ENCODE results near the gene ARHGEF2. TPM values are rescaled to one million over a fixed set of nuclear protein-coding genes. Genes with fewer than 3 reads are reported as not detected.

The ARHGEF2 gene
- total and polyA plus RNA-seq, 9 of the 15 experiments (the other 6 are each of a cell fraction or from before 2014, with no cell fraction given), result 7.1 to 162 (median 62.2) TPM

DNA sequence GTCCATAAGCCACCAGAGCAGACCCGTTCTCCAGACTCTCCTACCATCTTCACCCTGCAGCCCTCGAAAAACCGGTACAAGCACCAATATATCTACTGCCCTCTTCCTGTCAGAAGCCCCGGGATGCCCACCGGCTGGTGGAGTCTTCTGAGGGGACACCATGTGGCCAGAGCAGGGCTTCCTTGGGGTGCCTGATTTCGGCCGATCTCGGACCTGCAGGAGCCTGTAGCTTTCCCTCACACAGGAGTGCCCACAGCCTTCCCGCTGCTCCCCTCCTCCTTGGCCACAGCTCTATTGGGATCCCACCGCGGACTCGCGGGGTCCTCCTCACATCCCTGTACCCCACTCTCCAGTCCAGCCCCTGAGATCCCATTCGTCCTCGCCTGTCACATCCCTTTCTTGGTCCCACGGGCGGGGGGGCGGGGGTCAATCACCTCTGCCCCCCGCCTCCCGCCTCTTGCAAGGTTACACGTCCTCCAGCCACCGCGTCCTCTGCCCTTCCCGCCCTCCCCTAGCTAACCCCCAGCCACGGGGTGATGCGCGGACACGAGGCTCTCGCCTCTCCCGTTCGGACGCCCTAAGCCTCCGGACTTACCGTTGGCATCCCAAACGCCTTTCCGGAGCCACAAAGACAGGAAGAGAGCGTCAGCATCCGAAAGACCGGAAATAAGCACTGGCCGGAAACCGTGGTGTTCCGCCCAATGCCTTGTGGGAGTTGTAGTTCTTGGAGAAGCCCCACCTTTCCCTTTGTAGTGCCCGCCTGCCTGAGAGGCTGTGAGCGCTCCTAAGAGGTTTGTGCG is 42.1 kb upstream of the ARHGEF2 start, which contains the start of gene SSR2 (continued):
- TF ChIP-seq ZNF263 (CRISPR knock-in tag; IDR thresholded peaks at IDR 0.05; ENCODE audit: borderline replicate concordance), result no peak
- TF ChIP-seq, protein P1, sequence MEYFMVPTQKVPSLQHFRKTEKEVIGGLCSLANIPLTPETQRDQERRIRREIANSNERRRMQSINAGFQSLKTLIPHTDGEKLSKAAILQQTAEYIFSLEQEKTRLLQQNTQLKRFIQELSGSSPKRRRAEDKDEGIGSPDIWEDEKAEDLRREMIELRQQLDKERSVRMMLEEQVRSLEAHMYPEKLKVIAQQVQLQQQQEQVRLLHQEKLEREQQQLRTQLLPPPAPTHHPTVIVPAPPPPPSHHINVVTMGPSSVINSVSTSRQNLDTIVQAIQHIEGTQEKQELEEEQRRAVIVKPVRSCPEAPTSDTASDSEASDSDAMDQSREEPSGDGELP (CRISPR knock-in tag; IDR thresholded peaks at IDR 0.05; ENCODE audit: borderline replicate concordance), result peak; percentile 39; the same call in 1 of the 2 replicates
- TF ChIP-seq, protein P2, sequence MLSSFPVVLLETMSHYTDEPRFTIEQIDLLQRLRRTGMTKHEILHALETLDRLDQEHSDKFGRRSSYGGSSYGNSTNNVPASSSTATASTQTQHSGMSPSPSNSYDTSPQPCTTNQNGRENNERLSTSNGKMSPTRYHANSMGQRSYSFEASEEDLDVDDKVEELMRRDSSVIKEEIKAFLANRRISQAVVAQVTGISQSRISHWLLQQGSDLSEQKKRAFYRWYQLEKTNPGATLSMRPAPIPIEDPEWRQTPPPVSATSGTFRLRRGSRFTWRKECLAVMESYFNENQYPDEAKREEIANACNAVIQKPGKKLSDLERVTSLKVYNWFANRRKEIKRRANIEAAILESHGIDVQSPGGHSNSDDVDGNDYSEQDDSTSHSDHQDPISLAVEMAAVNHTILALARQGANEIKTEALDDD (IDR thresholded peaks at IDR 0.05), result no peak
- no peak for TF ChIP-seq ZNF695 (CRISPR knock-in tag; IDR thresholded peaks at IDR 0.05)
- TF ChIP-seq TFAM (CRISPR knock-in tag; conservative IDR thresholded peaks at IDR 0.05), result no peak
- TF ChIP-seq COPS2 (conservative IDR thresholded peaks at IDR 0.05), result no peak
- TF ChIP-seq EP400 (IDR thresholded peaks at IDR 0.05), result peak; percentile 87
- no peak for TF ChIP-seq SMAD3 (CRISPR knock-in tag; conservative IDR thresholded peaks at IDR 0.05)
- TF ChIP-seq DPF2 (IDR thresholded peaks at IDR 0.05), result no peak
- TF ChIP-seq, protein P3, sequence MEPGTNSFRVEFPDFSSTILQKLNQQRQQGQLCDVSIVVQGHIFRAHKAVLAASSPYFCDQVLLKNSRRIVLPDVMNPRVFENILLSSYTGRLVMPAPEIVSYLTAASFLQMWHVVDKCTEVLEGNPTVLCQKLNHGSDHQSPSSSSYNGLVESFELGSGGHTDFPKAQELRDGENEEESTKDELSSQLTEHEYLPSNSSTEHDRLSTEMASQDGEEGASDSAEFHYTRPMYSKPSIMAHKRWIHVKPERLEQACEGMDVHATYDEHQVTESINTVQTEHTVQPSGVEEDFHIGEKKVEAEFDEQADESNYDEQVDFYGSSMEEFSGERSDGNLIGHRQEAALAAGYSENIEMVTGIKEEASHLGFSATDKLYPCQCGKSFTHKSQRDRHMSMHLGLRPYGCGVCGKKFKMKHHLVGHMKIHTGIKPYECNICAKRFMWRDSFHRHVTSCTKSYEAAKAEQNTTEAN (CRISPR knock-in tag; IDR thresholded peaks at IDR 0.05), result no peak
- TF ChIP-seq HNRNPUL1 (IDR thresholded peaks at IDR 0.05; ENCODE audit: low read length), result no peak
- TF ChIP-seq, protein P4, sequence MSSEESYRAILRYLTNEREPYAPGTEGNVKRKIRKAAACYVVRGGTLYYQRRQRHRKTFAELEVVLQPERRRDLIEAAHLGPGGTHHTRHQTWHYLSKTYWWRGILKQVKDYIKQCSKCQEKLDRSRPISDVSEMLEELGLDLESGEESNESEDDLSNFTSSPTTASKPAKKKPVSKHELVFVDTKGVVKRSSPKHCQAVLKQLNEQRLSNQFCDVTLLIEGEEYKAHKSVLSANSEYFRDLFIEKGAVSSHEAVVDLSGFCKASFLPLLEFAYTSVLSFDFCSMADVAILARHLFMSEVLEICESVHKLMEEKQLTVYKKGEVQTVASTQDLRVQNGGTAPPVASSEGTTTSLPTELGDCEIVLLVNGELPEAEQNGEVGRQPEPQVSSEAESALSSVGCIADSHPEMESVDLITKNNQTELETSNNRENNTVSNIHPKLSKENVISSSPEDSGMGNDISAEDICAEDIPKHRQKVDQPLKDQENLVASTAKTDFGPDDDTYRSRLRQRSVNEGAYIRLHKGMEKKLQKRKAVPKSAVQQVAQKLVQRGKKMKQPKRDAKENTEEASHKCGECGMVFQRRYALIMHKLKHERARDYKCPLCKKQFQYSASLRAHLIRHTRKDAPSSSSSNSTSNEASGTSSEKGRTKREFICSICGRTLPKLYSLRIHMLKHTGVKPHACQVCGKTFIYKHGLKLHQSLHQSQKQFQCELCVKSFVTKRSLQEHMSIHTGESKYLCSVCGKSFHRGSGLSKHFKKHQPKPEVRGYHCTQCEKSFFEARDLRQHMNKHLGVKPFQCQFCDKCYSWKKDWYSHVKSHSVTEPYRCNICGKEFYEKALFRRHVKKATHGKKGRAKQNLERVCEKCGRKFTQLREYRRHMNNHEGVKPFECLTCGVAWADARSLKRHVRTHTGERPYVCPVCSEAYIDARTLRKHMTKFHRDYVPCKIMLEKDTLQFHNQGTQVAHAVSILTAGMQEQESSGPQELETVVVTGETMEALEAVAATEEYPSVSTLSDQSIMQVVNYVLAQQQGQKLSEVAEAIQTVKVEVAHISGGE (CRISPR knock-in tag; IDR thresholded peaks at IDR 0.05), result peak in 1 of 3 experiments; percentile 80; a peak in 2 of 6 replicates
- no peak for TF ChIP-seq NFATC3 (IDR thresholded peaks at IDR 0.05)
- no peak for TF ChIP-seq DNMT1 (IDR thresholded peaks at IDR 0.05)
- no peak for TF ChIP-seq ESRRB (CRISPR knock-in tag; IDR thresholded peaks at IDR 0.05; ENCODE audit: borderline replicate concordance)
- no peak for TF ChIP-seq NUFIP1 (IDR thresholded peaks at IDR 0.05; ENCODE audit: partially characterized antibody)
- TF ChIP-seq TAF15 (IDR thresholded peaks at IDR 0.05; ENCODE audit: low read depth, low read length), result no peak
- no peak for TF ChIP-seq ZNF76 (CRISPR knock-in tag; IDR thresholded peaks at IDR 0.05; ENCODE audit: borderline replicate concordance)
- no peak for TF ChIP-seq ZNF586 (CRISPR knock-in tag; conservative IDR thresholded peaks at IDR 0.05)
- peak in 1 of 2 experiments; percentile 37 for TF ChIP-seq E2F6 (IDR thresholded peaks at IDR 0.05; ENCODE audit: borderline replicate concordance in 1 of 2, extremely low read depth in 1 of 2, insufficient read depth in 1 of 2, insufficient read length in 1 of 2, low read depth in 1 of 2, low read length in 1 of 2, poor library complexity in 1 of 2, severe bottlenecking in 1 of 2)

Data from K562 (cell line).